GM12872 (cell line): ENCODE measurements around the gene B3GNT8.

ENCODE experiments used
- CTCF ChIP-seq: IDR thresholded peaks from 3 replicates; pipeline ENCODE4 v1.5.1; 2011; ENCODE audit warnings: low read depth, mild to moderate bottlenecking, low read length, moderate library complexity; ENCODE audit not compliant: insufficient read depth

Gene B3GNT8

GRCh38 chr19:41391618-41392017 lies 35.6 kb downstream of the B3GNT8 start:
- TF ChIP-seq CTCF, result no peak

GRCh38 chr19:41386442-41386841 lies 40.7 kb downstream of the B3GNT8 start:
- no peak for TF ChIP-seq CTCF

GRCh38 chr19:41384351-41384750 lies 42.8 kb downstream of the B3GNT8 start:
- TF ChIP-seq CTCF, result no peak

GRCh38 chr19:41377977-41378709 lies 49.0 kb downstream of the B3GNT8 start:
- TF ChIP-seq CTCF, result peak; percentile 80

- no peak for TF ChIP-seq CTCF
These were observed 50.2 kb downstream of the B3GNT8 start for GRCh38 chr19:41376998-41377365.

GRCh38 chr19:41376241-41376997 lies 50.8 kb downstream of the B3GNT8 start, which contains the start of gene TMEM91:
TSS of gene TMEM91 (plus strand) at chr19:41376533. CDS start at chr19:41378310, 1,777 bp downstream.
- TF ChIP-seq CTCF, result no peak
